CD4-positive, alpha-beta T cell treated with Interleukin-17A for 4 hours (primary cell): ENCODE measurements around the gene COL13A1.

ENCODE experiments used
- DNase-seq: peaks from one replicate; pipeline ENCODE4 v3.0.0-alpha.2; 2020; ENCODE audit warnings: mixed read lengths

COL13A1 gene

GRCh38 chr10:69792341-69792740 is 9.4 kb upstream of the COL13A1 start:
- no peak for DNase-seq

GRCh38 chr10:69794673-69795072 is 7.0 kb upstream of the COL13A1 start:
- no peak for DNase-seq

GRCh38 chr10:69795242-69795934 is 6.3 kb upstream of the COL13A1 start:
- DNase-seq = no peak

- no peak for DNase-seq
Measured at GRCh38 chr10:69797959-69798358, 3.7 kb upstream of the COL13A1 start.

DNA sequence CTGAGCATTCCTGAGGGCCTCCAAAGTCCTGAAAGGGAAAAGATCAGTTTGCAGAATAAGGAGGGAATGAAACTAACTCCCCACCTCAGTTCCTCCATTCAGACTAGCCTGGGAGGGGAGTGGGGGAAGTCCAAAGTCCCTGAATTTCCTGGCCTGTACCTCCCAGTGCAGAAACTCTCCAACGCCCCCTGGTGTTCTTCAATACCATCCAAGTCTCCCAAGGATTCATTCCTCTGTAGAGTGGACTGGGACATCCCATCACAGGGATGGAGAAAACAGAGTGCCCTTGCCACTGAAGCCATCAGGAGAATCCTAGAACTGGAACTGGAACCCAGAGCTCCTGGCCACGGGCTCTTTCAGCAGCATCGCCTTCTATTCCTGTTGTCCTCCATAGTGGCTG is 1.6 kb upstream of the COL13A1 start:
- DNase-seq = peak; percentile 6

- DNase-seq = no peak
Measured at GRCh38 chr10:69800665-69801064, 1.0 kb upstream of the COL13A1 start.

DNA sequence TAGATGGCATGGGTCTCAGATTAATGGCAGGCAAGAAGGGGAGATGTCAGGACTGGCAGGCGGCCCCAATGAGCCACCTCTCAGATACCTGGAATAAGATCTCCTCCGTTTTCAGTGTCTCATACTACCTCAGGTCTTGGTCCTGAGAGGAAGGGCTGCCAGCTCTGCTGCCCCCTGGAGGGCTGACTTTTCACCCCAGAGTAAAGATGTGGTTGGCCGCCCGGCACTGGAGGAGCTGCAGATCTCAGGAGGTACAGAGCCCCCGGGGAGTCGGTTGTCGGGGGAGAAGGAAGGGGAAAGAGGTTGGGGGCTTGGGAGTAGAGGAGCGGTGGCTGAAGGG is 642 bp upstream of the COL13A1 start:
- peak; percentile 10 for DNase-seq

- DNase-seq = no peak
Measured at GRCh38 chr10:69802424-69803161, 887 bp downstream of the COL13A1 start.

GRCh38 chr10:69803809-69804208 is 2.1 kb downstream of the COL13A1 start:
- DNase-seq = no peak

DNA sequence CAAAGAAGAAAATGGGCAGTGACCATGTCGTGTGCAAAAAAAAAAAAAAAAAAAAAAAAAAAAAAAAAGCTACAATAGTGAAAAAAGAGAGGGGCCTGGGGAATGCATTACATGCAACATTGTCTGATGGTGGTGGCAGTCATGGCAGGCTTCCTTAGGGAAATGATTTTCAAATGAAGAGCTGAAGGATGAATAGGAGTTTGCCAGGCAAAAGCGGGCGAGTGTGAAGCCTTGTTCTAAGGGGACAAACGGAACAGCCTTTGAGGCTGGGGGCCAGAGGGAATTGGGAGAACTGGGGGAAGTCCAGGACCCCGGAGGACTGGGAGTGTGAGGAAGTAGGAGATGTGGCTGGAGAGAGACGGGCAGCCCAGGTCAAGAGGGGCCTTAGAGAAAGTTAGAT is 3.1 kb downstream of the COL13A1 start:
- DNase-seq = no peak

DNA sequence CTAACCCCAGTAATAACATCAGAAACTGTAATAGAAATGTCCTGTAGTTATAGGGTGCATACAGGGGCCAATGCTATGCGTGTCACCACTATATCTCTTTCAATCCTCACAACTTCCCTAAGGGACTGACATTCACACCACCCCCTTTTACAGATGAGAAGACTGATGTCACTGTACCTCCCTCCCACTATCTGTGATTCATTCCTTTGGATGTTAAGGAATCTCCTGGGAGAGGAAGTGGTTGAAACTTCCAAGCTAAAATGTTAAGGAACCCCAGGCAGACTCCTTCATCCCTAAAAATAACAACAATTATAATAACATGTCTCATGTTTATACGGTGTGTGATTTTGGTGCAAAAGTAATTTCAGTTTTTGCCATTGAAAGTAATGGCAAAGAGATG is 5.4 kb downstream of the COL13A1 start:
- DNase-seq = no peak

- DNase-seq = no peak
Measured at GRCh38 chr10:69807696-69808095, 6.0 kb downstream of the COL13A1 start.

DNA sequence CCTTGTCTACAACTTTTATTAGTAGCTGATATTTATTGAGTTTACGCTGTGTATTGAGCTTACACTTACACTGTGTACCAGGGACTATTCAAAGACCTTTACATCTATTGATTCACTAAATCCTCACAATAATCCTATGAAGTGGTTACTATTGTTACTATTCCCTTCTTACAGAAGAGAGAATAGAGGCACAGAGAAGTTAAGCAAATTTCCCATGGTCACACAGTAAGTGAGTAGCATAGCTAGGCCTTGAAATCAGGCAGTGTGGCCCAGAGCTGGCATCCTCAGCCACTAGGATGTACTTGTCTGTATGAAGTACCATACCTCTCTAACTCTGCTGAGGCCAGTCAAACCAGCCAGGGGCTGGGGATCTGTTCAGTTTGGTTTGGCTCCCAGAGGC is 7.6 kb downstream of the COL13A1 start:
- no peak for DNase-seq

- no peak for DNase-seq
Measured at GRCh38 chr10:69810097-69810496, 8.4 kb downstream of the COL13A1 start.

- no peak for DNase-seq
Measured at GRCh38 chr10:69810675-69811397, 9.1 kb downstream of the COL13A1 start.

GRCh38 chr10:69813632-69814031 is 11.9 kb downstream of the COL13A1 start:
- DNase-seq = no peak

- no peak for DNase-seq
Measured at GRCh38 chr10:69814251-69814650, 12.5 kb downstream of the COL13A1 start.

GRCh38 chr10:69815104-69815503 is 13.4 kb downstream of the COL13A1 start:
- DNase-seq = no peak

DNA sequence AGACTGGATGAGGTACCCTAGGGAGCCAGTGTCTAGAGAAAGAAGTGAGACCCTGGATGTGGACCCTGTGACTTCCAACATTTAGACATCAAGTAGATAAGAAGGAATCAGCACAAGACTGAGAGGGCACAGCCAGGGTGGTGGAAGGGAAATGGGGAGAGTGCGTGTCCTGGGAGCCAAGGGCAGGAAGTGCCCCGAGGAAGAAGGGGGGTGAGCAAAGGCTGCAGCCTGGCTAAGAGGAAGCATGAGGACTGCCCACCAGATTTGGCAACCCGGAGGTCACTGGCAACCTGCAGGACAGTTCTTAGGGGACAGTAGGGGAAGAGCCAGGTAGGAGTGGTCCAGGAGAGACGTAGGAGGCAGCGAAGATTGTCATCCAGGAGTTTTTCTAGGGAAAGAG is 14.8 kb downstream of the COL13A1 start:
- no peak for DNase-seq

DNA sequence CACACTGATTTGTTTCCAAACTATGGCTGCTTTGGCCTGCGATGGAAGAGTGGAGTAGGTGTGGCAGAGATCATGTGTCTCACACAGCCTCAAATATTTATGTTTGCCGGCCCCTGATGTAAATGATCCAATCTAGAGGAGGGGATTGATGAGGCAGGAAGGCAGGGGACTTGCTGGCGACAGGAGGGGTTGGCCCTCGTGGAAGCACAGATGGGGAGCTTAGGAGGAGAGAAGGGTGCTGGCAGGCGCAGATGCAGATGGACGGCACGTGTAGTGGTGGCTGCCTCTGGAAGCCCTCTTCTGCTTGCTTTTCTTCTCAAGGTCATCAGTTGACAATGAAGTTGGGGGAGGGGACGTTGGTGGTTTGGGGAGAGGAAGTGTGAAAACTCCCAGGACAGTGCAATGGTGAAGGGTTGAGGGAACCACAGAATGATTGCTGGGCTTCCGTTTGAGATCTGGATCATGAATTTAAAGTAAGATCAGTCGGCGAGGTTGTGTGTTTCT is 15.4 kb downstream of the COL13A1 start:
- no peak for DNase-seq

DNA sequence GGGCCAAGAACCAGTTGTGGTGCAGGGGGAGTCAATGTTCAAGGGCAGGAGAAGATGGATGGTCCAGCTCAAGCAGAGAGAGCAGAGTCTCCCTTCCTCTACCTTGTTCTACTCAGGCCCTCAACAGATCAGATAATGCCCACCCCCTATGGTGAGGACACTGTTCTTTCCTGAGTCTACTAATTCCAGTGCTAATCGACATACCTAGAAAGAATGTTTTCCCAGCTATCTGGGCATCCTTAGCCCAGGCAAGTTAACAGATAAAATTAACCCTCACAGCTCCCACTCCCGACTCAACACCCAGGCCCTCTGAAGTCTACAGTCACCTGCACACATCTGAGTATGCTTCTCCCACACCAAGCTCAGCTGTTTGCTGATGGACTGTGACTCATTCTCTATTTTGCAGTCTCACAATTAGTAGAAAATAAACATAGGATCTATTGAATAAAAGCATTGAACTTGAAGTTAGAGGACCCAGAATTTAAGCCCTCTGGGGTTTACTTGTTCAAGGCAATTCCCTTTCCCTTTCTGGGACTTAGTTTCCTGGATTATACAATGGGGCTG is 17.1 kb downstream of the COL13A1 start:
- DNase-seq = no peak

DNA sequence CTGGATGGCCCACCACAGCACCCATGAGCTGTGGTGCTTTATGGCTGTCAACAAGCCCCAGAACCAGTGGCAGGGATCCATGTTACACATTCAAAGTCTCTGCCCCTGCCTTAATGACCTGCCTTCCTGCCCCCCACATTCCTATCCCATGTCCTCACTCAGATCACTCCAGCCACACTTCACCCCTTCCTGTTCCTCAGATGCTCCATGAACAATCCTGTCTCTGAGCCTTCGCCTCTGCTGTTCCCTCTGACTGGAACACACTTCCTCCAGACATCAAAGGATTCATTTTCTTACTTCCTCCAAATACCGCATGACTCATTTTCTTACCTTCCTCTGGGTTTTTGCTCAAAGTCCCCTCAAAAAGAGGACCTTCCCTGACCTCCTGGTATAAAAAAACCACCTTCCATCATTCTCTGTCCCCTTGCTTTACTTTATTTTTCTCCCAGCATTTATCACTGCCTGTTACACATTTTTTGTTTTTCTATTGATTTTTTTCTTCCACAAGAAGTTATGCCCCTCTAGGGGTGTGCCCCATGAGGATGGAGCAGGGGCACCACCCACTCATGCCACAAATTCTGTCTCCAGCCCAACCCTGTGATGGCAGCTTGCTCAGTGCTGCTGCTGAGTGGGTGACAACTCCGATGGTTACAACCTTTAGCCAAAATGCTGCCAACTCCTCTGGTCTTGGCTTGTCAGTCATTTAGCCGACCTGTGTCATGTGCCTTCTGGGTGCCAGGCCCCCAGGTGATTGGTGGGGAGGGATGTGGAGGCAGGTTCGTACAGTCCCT is 18.2 kb downstream of the COL13A1 start:
- no peak for DNase-seq

- no peak for DNase-seq
Measured at GRCh38 chr10:69820817-69821216, 19.1 kb downstream of the COL13A1 start.
